Endometrial microvascular endothelial cells (primary cell): ENCODE data around the gene PGAP1. TPM values are rescaled to one million over a fixed set of nuclear protein-coding genes. Genes with fewer than 3 reads are reported as not detected.

ENCODE experiments used
- in situ Hi-C: cut with HindIII; loops from 2 replicates; pipeline ENCODE4 v1.10.0; 2017; ENCODE audit warnings: low sequenced_read_pairs, low pct_unique_long_range_greater_than_20kb; ENCODE audit errors: inconsistent ontology term
- total RNA-seq: library from RNA; depleted of rRNA; stranded (reverse); fragments of >200 nt; gene quantifications from one replicate; pipeline ENCODE4 v1.2.3, GENCODE V29; 2015; ENCODE audit errors: inconsistent ontology term

PGAP1 gene
- total RNA-seq, 1 donor from 2014 or later = 5.3 TPM

DNA sequence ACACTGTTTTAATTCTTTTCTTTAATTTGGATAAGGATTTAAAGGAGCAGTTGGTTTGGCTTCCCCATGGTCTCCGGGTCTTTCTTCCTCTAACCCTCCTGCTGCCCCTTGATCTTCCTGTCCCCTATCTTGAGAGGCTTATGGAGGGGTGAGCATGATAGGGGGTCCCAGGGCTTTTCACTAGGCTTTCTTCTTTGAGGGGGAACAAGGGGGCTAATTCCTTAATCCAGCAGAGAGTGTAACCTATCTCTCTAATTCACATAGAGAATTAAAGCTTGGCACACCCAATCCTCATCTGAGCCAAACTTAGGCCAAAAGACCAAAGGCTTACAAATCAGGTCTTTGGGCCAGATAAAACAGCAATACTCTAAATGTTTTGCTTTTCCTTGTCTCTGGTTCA is 95.8 kb downstream of the PGAP1 start:
- in situ Hi-C loops = no loop called here

DNA sequence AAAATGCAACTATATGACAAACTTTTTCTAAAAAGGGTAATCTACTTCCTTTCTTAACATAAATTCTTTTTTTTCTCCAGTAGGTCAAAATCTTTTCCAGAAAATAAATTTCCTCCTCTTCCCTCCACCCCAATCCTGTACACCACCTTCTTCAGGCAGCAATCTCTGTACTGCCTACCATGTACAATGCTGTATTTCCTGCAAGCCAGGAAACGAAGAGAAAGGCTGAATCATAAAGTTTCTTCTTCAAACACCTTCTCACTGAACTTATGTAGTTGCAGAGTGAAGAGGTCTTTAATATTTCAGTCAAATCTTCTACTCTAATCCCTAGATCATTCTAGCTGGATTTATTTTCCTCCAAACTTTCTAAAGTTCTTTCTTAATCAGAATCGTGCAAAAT is 99.2 kb downstream of the PGAP1 start:
- in situ Hi-C loops = no loop called here

DNA sequence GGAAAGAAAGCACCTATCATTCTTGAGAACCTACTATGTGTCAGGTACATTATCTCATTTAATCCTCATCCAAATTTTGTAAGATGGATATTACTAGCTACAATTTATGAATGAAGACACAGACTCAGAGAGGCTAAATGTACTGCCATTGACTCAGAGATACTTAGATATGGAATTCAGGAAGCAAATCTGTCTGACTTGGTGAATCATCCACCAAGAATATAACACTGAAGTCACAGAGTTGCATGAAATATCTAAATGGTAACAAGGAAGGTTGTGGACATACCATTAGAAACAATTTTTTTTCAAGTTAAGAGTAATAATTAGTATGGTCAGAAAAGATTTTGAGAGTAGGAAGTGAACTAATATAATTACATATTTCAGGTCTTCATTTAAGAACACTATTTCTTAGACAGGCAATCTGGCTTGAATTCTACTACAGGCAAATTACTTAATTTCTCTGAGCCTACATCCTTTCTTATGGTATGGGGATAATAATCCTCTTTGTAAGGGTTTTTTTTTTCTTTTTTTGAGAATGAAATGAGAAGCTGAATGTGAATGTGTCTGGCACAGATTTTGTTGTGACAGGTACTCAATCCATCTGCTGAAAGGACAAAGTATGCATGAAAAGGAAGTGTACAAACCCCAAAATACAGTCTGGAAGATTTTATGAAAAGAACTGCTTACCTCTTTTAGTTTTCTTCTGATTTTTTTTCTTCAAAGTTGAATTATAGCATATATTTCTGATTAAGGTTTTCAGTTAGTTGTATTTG is 102.6 kb downstream of the PGAP1 start:
- in situ Hi-C loops = no loop called here

DNA sequence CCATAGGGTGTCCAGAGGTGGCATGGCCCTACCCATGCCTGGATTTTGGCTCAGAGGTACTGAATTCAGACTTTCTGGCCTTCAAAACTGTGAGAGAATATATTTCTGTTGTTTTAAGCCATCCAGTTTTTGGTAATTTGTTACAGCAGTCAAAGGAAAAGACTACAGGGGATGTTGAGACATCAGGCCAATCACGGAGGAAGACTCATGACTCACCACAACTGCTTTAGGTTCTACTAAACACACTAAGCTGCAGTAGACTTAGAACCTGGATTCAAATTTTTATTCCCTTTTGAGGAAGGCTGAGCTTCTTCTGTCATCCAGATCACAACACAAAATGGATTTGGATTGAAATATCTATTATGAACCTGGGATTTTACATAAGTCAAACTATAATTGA is 105.3 kb downstream of the PGAP1 start:
- in situ Hi-C loops = no loop called here

DNA sequence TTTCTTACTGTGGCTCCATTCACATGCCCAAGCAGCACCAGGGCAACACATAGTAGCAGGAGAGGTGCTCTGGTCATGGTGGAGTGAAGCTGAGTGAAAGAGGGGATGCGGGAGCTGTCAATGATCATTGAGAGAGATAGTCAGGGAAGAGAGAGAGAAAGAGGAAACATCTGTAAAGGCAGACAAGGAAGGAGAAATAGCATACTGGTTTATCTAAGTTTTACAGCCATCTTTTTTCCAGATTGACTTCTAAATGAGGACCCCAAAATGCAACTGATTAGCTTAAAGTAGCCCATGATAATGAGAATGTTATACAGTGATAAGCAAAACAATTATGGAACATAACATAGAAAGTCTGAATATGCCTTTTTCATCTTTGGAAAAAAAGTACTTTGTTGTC is 117.2 kb downstream of the PGAP1 start, which contains the start of gene C2orf66:
TSS of gene C2orf66 (minus strand) at position 96 of the 400 bp plus-strand sequence. CDS start at position 77, 19 bp downstream.
- in situ Hi-C loops = no loop called here

DNA sequence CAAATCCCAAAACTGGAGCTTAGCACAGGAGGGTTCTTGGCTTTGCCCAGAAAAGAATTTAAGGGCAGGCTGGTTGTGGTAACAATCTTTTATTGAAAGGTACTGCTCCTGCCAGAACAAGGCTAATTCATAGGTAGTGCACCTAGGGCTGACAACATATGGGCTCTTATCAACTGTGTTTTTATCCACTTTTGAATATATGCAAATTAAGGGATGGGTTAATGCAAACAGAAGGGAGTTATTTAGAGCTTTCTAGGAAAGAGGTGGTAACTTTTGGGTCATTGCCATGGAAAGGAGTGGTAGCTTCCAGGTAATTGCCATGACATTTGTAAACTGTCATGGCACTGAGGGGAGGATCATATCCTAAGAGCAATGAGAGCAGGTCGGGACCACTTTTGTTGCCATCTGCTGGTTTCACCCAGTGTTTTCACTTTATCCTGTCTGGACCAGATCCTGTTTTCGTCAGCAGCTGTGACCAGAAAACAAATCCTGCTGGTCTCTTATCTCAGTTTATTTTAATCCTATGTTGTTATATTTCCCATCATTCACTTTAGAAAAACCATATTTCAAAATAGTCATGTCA is 118.3 kb downstream of the PGAP1 start:
- in situ Hi-C loops = no loop called here

DNA sequence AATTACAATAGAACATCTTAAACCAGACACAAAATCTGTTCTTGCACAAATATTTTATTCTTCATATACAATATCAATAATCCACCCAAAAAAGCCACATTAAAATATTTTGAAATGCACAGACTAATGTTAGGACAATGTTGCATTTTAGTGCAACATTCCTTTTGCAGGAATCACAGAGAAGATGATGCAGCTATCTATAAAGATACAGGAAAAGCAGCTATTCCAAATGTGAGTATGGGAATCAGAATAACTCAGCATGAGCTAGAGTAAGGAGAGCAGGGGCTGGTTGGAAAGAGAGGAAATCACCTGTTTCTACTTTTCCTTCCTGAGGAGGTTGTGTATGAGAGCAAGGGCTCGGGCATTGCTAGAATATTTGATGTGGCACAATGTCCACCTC is 122.1 kb downstream of the PGAP1 start:
- in situ Hi-C loops = no loop called here

DNA sequence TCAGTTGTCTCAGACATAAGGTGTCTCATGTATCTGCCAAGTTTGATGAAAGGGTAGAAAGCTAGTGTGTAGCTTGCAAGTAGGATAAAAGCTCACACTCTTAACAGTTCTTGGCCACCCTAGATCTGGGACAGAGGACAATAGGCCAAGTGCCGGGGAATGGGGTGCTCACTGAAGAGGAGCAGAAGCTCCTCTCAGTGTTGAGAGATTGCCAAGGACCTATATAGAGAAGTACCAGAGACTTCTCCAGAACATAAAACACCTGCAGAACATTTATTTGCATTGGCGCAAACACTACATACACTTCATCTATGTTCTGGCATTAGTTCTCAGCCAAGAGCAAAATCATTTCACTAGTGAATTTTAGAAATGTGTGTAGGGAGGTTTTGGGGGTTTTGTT is 124.1 kb downstream of the PGAP1 start:
- in situ Hi-C loops = no loop called here

DNA sequence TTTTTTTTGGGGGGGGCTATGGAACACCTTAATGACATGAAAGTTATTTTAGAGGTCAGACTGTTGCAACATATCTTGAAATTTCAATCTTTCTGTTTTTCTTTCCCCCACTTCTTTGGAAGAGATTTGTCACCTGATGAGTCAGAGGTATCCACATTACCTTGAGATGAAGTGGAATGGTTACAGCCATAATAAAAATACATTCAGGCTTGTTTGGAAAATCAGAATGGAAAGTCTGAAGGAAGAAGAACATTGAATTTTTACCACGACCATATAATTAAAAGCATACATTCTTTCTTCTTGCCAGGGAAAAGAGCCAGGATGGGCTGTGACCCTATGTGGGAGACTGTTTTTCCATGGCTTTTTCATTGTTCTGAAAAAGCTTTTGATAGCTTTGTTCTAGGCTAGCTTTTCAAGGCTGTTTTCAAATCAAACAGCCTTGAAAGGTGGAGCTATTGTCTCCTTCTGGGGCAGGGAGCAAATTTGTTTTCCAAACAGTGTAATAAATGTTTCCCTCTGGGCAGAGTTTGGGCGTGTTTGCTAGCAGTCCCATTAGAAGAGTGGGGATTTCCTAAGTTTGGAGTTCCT is 124.7 kb downstream of the PGAP1 start:
- in situ Hi-C loops = no loop called here

DNA sequence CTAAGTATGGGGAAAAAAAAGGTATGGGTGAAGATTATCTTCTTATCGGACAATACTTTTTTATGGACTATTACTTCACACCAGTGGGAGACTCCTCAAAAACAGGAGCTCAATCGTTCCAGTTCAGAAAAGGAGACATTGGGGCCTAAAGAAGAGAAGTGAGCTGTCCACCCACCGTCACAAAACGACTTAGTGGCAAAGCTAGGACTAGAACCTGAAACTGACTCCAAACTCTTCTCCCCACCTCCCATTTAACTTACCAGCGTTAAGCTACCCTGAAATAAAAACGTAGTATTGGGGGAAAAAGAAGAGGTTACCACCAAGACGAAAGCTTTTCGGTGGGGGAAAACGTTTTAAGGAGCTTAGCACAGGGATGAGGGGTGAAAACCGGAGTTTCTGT is 127.5 kb downstream of the PGAP1 start:
- in situ Hi-C loops = loop anchor here (25.0 kb wide), 1 partner anchor 712 kb away; no protein-coding TSS in a partner anchor

DNA sequence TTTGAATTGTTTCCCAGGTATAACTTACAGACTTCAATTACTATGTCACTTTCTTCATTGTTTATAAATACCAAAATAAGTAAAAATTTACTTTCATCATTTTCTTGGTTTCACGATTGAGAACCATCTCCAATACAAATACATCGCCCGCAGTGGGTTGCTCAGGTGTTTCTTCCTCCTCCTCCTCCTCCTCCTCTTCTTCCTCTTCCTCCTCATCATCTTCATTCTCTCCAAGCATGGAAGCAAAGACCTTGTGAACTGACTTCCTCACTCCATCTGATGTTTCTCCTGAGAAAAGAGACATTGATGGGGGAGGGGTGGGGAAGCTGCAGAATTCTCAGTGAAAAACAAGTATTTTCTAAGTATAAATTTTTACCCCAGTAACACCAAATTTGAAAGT is 133.6 kb downstream of the PGAP1 start:
- in situ Hi-C loops = loop anchor here (25.0 kb wide), 1 partner anchor 706 kb away; no protein-coding TSS in a partner anchor

DNA sequence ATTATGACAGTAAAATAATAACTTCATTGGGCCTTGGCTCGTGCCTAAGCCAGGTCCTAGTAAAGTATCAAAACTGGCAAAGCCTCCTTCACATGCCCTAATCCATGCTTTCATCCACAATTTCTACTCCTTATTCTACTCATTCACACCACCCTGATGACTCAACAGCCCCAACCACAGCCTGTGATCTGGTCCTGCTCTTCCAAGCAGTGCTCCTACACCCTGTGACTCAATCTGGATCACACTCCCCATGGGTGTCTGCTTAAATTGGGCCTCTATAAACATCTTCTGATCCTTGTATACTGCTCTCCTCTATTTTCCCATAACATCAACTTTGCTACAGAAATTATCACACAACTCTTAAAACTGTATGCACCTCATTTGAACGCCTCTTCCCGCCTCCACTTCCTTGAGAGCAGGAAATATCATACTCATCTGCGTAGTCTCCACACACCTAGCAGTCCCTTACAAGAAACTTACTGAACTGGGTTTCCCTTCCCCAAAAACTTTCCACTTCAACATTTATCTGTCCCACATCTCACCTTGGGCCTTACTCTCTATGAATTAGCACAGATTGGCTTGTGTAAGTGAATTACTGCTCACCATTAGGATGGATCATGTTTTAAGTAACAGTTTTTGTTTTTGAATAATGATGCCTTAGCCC is 142.9 kb downstream of the PGAP1 start:
- in situ Hi-C loops = loop anchor here (25.0 kb wide), 1 partner anchor 696 kb away; no protein-coding TSS in a partner anchor

Other genes with a start within 250 kb of the PGAP1 start
- 25.6 TPM for gene GTF3C3, start 127.0 kb downstream of the PGAP1 start, total RNA-seq
- 0.19 TPM for gene C2orf66, start 117.4 kb downstream of the PGAP1 start, total RNA-seq